Measurements from ENCODE around the gene PDILT.

DNA sequence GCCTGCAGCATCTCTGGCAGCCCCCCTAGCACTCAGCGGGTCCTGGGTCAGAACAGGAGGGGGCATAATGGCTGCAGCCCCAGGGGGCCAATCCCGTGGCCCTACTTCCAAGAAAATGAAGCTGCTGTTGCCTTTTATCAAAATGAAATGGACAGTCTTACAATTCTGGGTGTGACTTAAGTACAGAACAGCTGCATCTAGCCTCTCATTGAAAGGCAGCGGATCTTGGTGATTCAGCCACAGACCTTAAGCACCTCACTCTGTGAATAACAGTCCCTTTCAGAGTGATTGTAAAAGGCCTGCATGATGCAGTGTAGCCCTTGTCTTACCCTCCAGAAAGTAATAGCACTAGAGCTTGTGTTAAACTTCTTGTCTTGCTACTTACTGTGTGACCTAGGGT lies 40.5 kb downstream of the PDILT start:
- TF ChIP-seq MAX (CRISPR knock-in tag; IDR thresholded peaks at IDR 0.05) (no peak), CREB1 (CRISPR knock-in tag; IDR thresholded peaks at IDR 0.05) (no peak), TCF7 (CRISPR knock-in tag; IDR thresholded peaks at IDR 0.05; ENCODE audit: low read depth) (no peak), CTCF (IDR thresholded peaks at IDR 0.05) (no peak), GABPB1 (CRISPR knock-in tag; IDR thresholded peaks at IDR 0.05) (no peak), ZNF121 (CRISPR knock-in tag; IDR thresholded peaks at IDR 0.05) (no peak), GTF2I (CRISPR knock-in tag; conservative IDR thresholded peaks at IDR 0.05) (no peak), MXD4 (CRISPR knock-in tag; IDR thresholded peaks at IDR 0.05; ENCODE audit: borderline replicate concordance) (no peak), NFE2L1 (CRISPR knock-in tag; IDR thresholded peaks at IDR 0.05) (no peak), ATF1 (CRISPR knock-in tag; IDR thresholded peaks at IDR 0.05) (no peak), FOXJ3 (CRISPR knock-in tag; IDR thresholded peaks at IDR 0.05; ENCODE audit: borderline replicate concordance) (no peak), SP1 (CRISPR knock-in tag; conservative IDR thresholded peaks at IDR 0.05) (no peak), PREB (CRISPR knock-in tag; IDR thresholded peaks at IDR 0.05; ENCODE audit: borderline replicate concordance) (no peak), ZMAT4 (CRISPR knock-in tag; IDR thresholded peaks at IDR 0.05) (no peak)
